Bronchial epithelial cell (primary cell): Measurements from ENCODE around the gene XPR1. TPM values are rescaled to one million over a fixed set of nuclear protein-coding genes. Genes with fewer than 3 reads are reported as not detected.

ENCODE experiments used
- DNase-seq: peaks from one replicate; pipeline ENCODE4 v3.0.0-alpha.2; 2010; ENCODE audit warnings: low read depth
- FAIRE-seq: peaks from 2 replicates; lab custom pipeline; 2011; peaks lifted over from hg19 to GRCh38; lab: Jason Lieb, UNC
- H3K27me3 ChIP-seq: 2 replicates; pipeline ENCODE4 v1.5.1; 2011; ENCODE audit warnings: low read length; ENCODE audit not compliant: control insufficient read depth, insufficient read depth
- H3K36me3 ChIP-seq: 2 replicates; pipeline ENCODE4 v1.5.1; 2011; ENCODE audit warnings: low read length; ENCODE audit not compliant: control insufficient read depth, insufficient read depth
- H3K4me3 ChIP-seq: 2 replicates; pipeline ENCODE4 v1.5.1; 2011; ENCODE audit warnings: mild to moderate bottlenecking, low read depth, low read length, control low read depth
- CTCF ChIP-seq: IDR thresholded peaks from 2 replicates; pipeline ENCODE4 v1.5.1; 2011; ENCODE audit warnings: mild to moderate bottlenecking, moderate library complexity, low read length, control low read depth, inconsistent platforms; ENCODE audit not compliant: insufficient read depth, severe bottlenecking
- total RNA-seq: library from RNA; depleted of rRNA; stranded (reverse); fragments of >200 nt; gene quantifications from 2 replicates; pipeline ENCODE4 v1.2.1, GENCODE V29; 2014

The XPR1 gene
- total RNA-seq, 1 donor from 2014 or later: 35.0 TPM

- Histone ChIP-seq H3K4me3 (no peak overlapping the region), H3K27me3 (no peaks in the 10 kb centered on the region), H3K36me3 (no peaks in the 10 kb centered on the region)
- no peak for FAIRE-seq
- TF ChIP-seq CTCF: no peak
- no peak for DNase-seq
Measured at GRCh38 chr1:180601512-180601911, 30.3 kb upstream of the XPR1 start.

GRCh38 chr1:180603223-180603849 is 28.5 kb upstream of the XPR1 start:
- FAIRE-seq: no peak

GRCh38 chr1:180603850-180604226 is 28.0 kb upstream of the XPR1 start:
- DNase-seq (peak; percentile 70), FAIRE-seq (no peak)
- no peak for TF ChIP-seq CTCF
- no peaks in the 10 kb centered on the region for H3K36me3 ChIP-seq
- H3K4me3 ChIP-seq: no peak overlapping the region
- no peaks in the 10 kb centered on the region for H3K27me3 ChIP-seq

More at GRCh38 chr1:180603223-180603849, 28.5 kb upstream of the XPR1 start:
- no peak overlapping the region for H3K4me3 ChIP-seq
- DNase-seq: no peak
- no peaks in the 10 kb centered on the region for H3K36me3 ChIP-seq
- no peak for TF ChIP-seq CTCF
- no peaks in the 10 kb centered on the region for H3K27me3 ChIP-seq

- TF ChIP-seq CTCF: no peak
- DNase-seq: no peak
Measured at GRCh38 chr1:180606155-180606554, 25.7 kb upstream of the XPR1 start.

GRCh38 chr1:180609643-180610555 is 21.9 kb upstream of the XPR1 start:
- H3K4me3 ChIP-seq: no peak overlapping the region
- peak; percentile 73 for DNase-seq
- TF ChIP-seq CTCF: no peak
- FAIRE-seq: no peak
- no peaks in the 10 kb centered on the region for H3K27me3 ChIP-seq
- no peaks in the 10 kb centered on the region for H3K36me3 ChIP-seq

More at GRCh38 chr1:180606155-180606554, 25.7 kb upstream of the XPR1 start:
- no peak overlapping the region for H3K4me3 ChIP-seq
- no peaks in the 10 kb centered on the region for H3K36me3 ChIP-seq
- no peaks in the 10 kb centered on the region for H3K27me3 ChIP-seq
- no peak for FAIRE-seq
